Erythroblast (primary cell): ENCODE results near the gene CD7.

Experiments
- GATA1 ChIP-seq: IDR thresholded peaks from 2 replicates; pipeline ENCODE4 v1.6.1; 2011; ENCODE audit warnings: low read depth, mild to moderate bottlenecking, control low read depth, low read length, moderate library complexity
- POLR2A ChIP-seq: IDR thresholded peaks from 2 replicates; pipeline ENCODE4 v1.6.1; 2011; ENCODE audit warnings: mild to moderate bottlenecking, low read length

DNA sequence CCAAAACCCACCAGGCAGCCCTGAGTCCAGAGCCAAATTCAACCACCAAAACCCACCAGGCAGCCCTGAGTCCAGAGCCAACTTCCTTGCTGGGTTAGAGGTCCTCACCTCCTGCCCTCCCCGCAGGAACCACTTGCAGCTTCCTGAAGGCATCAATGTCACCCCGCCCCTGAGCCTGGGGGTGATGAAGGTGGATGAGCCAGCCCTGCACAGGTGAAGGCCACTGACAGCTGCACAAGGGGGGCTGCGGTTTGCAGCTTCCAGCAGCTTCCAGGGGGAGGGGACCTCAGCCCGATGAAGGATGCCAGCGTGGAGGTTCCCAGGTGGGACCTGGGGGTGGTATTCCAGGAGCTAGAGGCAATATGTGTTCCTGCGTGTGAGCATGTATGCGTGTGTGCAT is 36.3 kb downstream of the CD7 start:
- no peak for TF ChIP-seq POLR2A
- TF ChIP-seq GATA1: no peak
